Prostate gland (tissue), 2 donors: ENCODE results near the gene ZNF526. TPM values are rescaled to one million over a fixed set of nuclear protein-coding genes. Genes with fewer than 3 reads are reported as not detected.

ENCODE experiments used
- DNase-seq: peaks from one replicate; pipeline ENCODE4 v3.0.0-alpha.2; 2019; ENCODE audit warnings: low spot score
- H3K27ac ChIP-seq, 2 donors: fragments of 200-600 bp; sonication (generic); 2 replicates each; pipeline ENCODE4 v1.5.1; 2017 to 2019
- H3K27me3 ChIP-seq: fragments of 200-600 bp; sonication (generic); replicated peaks from 2 replicates; pipeline ENCODE4 v1.5.1; 2019; ENCODE audit not compliant: insufficient read depth
- H3K36me3 ChIP-seq, 2 donors: fragments of 200-600 bp; sonication (generic); 1 replicate in 1 of 2; 2 replicates in 1 of 2; pipeline versions ENCODE4 v1.5.1 to v1.8.1; 2017 to 2019
- H3K4me1 ChIP-seq: fragments of 200-600 bp; sonication (generic); replicated peaks from 2 replicates; pipeline ENCODE4 v1.5.1; 2019
- H3K4me3 ChIP-seq, 2 donors: fragments of 200-600 bp; sonication (generic); 2 replicates each; pipeline ENCODE4 v1.5.1; 2017 to 2019
- H3K9me3 ChIP-seq: fragments of 200-600 bp; sonication (generic); 2 replicates; pipeline ENCODE4 v1.5.1; 2017
- CTCF ChIP-seq, 4 experiments: fragments of 200-600 bp in 2 of 4; fragments of 450-650 bp in 2 of 4; sonication (generic) in 2 of 4; IDR thresholded peaks; 1 replicate in 3 of 4; 2 replicates in 1 of 4; pipeline ENCODE4 v1.5.1; 2016 to 2019; ENCODE audit warnings: antibody characterized with exemption in 4 of 4, mild to moderate bottlenecking in 2 of 4, moderate library complexity in 2 of 4
- POLR2A ChIP-seq: fragments of 450-650 bp; IDR thresholded peaks from one replicate; pipeline ENCODE4 v1.6.1; 2016; ENCODE audit warnings: antibody characterized with exemption, mild to moderate bottlenecking
- POLR2AphosphoS5 ChIP-seq: sonication (generic); formaldehyde crosslinking; IDR thresholded peaks from one replicate; pipeline ENCODE4 v1.6.1; 2017; ENCODE audit warnings: antibody characterized with exemption
- WGBS: methylation state at CpG from one replicate; pipeline ENCODE4 v1.1.5; 2018; 5-methylcytosine and 5-hydroxymethylcytosine counted together
- intact Hi-C: fragments of 100-400 bp; cut with DNase I; formaldehyde crosslinking; loops from one replicate; pipeline ENCODE4 v1.14.2; 2022
- total RNA-seq, 2 donors: library from RNA; depleted of rRNA; stranded (reverse); fragments of >200 nt; gene quantifications; one replicate each; pipeline ENCODE4 v1.1.0, GENCODE V29; 2016

Gene ZNF526
- total RNA-seq, 2 donors from 2014 or later = 8.2 to 14.1 TPM

- no peak for DNase-seq
- TF ChIP-seq POLR2A = no peak
- no peak for TF ChIP-seq POLR2AphosphoS5
- TF ChIP-seq CTCF (IDR thresholded peaks at IDR 0.05) = no peak
- intact Hi-C loops = no loop called here
- WGBS = 80% methylated on average over 5 of the region's 5 CpGs
- Histone ChIP-seq H3K9me3 (no peaks in the 10 kb centered on the region), H3K27me3 (no peaks in the 10 kb centered on the region), H3K36me3 (peaks cover 8 to 11% of the 10 kb centered on the region in 2 donors), H3K27ac (no peak overlapping the region), H3K4me3 (no peak overlapping the region), H3K4me1 (no peaks in the 10 kb centered on the region)
These were observed 19.9 kb upstream of the ZNF526 start for GRCh38 chr19:42200116-42200715.

GRCh38 chr19:42201489-42202289 is 18.4 kb upstream of the ZNF526 start:
- no peak overlapping the region for H3K27ac ChIP-seq
- TF ChIP-seq POLR2A = no peak
- no peak for TF ChIP-seq POLR2AphosphoS5
- TF ChIP-seq CTCF (IDR thresholded peaks at IDR 0.05) = no peak

GRCh38 chr19:42202290-42202880 is 17.7 kb upstream of the ZNF526 start:
- Histone ChIP-seq H3K4me1 (no peaks in the 10 kb centered on the region), H3K9me3 (no peaks in the 10 kb centered on the region), H3K4me3 (no peak overlapping the region), H3K27me3 (no peaks in the 10 kb centered on the region), H3K36me3 (peaks cover 8 to 11% of the 10 kb centered on the region in 2 donors), H3K27ac (no peak overlapping the region)
- DNase-seq = no peak
- WGBS = 81% methylated on average over 5 of the region's 5 CpGs
- no peak for TF ChIP-seq CTCF (IDR thresholded peaks at IDR 0.05)
- TF ChIP-seq POLR2AphosphoS5 = no peak
- TF ChIP-seq POLR2A = no peak
- intact Hi-C loops = no loop called here

More at GRCh38 chr19:42201489-42202289, 18.4 kb upstream of the ZNF526 start:
- DNase-seq = no peak
- intact Hi-C loops = no loop called here
- Histone ChIP-seq H3K4me3 (no peak overlapping the region), H3K4me1 (no peaks in the 10 kb centered on the region), H3K9me3 (no peaks in the 10 kb centered on the region), H3K36me3 (peaks cover 8 to 11% of the 10 kb centered on the region in 2 donors), H3K27me3 (no peaks in the 10 kb centered on the region)
- 63% methylated on average over 6 of the region's 6 CpGs for WGBS

GRCh38 chr19:42203700-42204099 is 16.4 kb upstream of the ZNF526 start:
- 96% methylated on average over 2 of the region's 2 CpGs for WGBS
- no peaks in the 10 kb centered on the region for H3K27me3 ChIP-seq
- no peak for DNase-seq
- TF ChIP-seq CTCF (IDR thresholded peaks at IDR 0.05) (no peak), POLR2A (no peak), POLR2AphosphoS5 (no peak)
- H3K4me1 ChIP-seq = no peaks in the 10 kb centered on the region
- peaks cover 5 to 17% of the 10 kb centered on the region in 2 donors for H3K36me3 ChIP-seq
- H3K4me3 ChIP-seq = no peak overlapping the region
- H3K27ac ChIP-seq = no peak overlapping the region
- intact Hi-C loops = no loop called here
- H3K9me3 ChIP-seq = no peaks in the 10 kb centered on the region
